PC-3 (cell line): ENCODE measurements around the gene OSTM1. TPM values are rescaled to one million over a fixed set of nuclear protein-coding genes. Genes with fewer than 3 reads are reported as not detected.

Experiments used
- ATAC-seq: fragments of 200-7000 bp; cut with Tn5 transposase; 2 replicates; pipeline ENCODE4 v1.9.1; 2020; ENCODE audit warnings: mild to moderate bottlenecking, moderate library complexity
- BruUV-seq: library from RNA; stranded (reverse); fragments of 400-500 nt; replicated peaks from 2 replicates; lab custom pipeline; 2021; lab: Mats Ljungman, UMichigan
- CTCF ChIA-PET: fragments of 300-600 bp; sonication (Branson Sonifier 250); formaldehyde crosslinking; loops from one replicate; lab custom pipeline; 2022; ENCODE audit warnings: antibody characterized with exemption; lab: Charles Lee
- POLR2A ChIA-PET: fragments of 300-600 bp; sonication (Branson Sonifier 250); formaldehyde crosslinking; loops from one replicate; lab custom pipeline; 2022; ENCODE audit warnings: antibody characterized with exemption; ENCODE audit not compliant: unreplicated experiment; lab: Charles Lee
- DNase-seq: peaks from one replicate; pipeline ENCODE4 v3.0.0-alpha.2; 2015
- H2AFZ ChIP-seq: fragments of 300-600 bp; sonication (generic); 2 replicates; pipeline ENCODE4 v1.6.0; 2016; ENCODE audit warnings: antibody characterized with exemption, low read length
- H3F3A ChIP-seq: fragments of 300-600 bp; sonication (generic); one replicate; pipeline ENCODE4 v1.6.0; 2017; ENCODE audit warnings: antibody characterized with exemption, low read length, control low read depth, mild to moderate bottlenecking; ENCODE audit not compliant: unreplicated experiment
- H3K27ac ChIP-seq: fragments of 300-600 bp; sonication (generic); 2 replicates; pipeline ENCODE4 v1.5.1; 2016; ENCODE audit warnings: mild to moderate bottlenecking, low read length
- H3K27me3 ChIP-seq: fragments of 300-600 bp; sonication (generic); 2 replicates; pipeline ENCODE4 v1.6.1; 2016; ENCODE audit warnings: low read length, mixed read lengths
- H3K36me3 ChIP-seq: fragments of 300-600 bp; sonication (generic); 2 replicates; pipeline ENCODE4 v1.6.1; 2016; ENCODE audit warnings: low read depth, mixed run types, low read length, mixed read lengths
- H3K4me1 ChIP-seq: fragments of 300-600 bp; sonication (generic); 2 replicates; pipeline ENCODE4 v1.5.1; 2016; ENCODE audit warnings: low read length; ENCODE audit not compliant: insufficient read depth
- H3K4me2 ChIP-seq: fragments of 300-600 bp; sonication (generic); 2 replicates; pipeline ENCODE4 v1.6.0; 2016; ENCODE audit warnings: low read length
- H3K4me3 ChIP-seq: fragments of 300-600 bp; sonication (generic); 2 replicates; pipeline ENCODE4 v1.5.1; 2016; ENCODE audit warnings: mild to moderate bottlenecking, low read length, mixed read lengths
- H3K79me2 ChIP-seq: fragments of 300-600 bp; sonication (generic); 2 replicates; pipeline ENCODE4 v1.6.1; 2017; ENCODE audit warnings: low read length, mixed read lengths
- H3K9ac ChIP-seq: fragments of 300-600 bp; sonication (generic); 2 replicates; pipeline ENCODE4 v1.6.0; 2016; ENCODE audit warnings: mild to moderate bottlenecking, low read length
- H3K9me2 ChIP-seq: fragments of 300-600 bp; sonication (generic); replicated peaks from 2 replicates; pipeline ENCODE4 v1.6.1; 2016; ENCODE audit warnings: mixed run types, low read length, mixed read lengths
- H3K9me3 ChIP-seq: fragments of 300-600 bp; sonication (generic); 2 replicates; pipeline ENCODE4 v1.6.1; 2016; ENCODE audit warnings: low read length, mixed read lengths
- H4K20me1 ChIP-seq: fragments of 300-600 bp; sonication (generic); 2 replicates; pipeline ENCODE4 v1.6.1; 2016; ENCODE audit warnings: low read length, mixed read lengths
- EZH2 ChIP-seq: fragments of 300-600 bp; sonication (generic); IDR thresholded peaks from one replicate; pipeline ENCODE4 v1.6.1; 2017; ENCODE audit warnings: antibody characterized with exemption, mild to moderate bottlenecking, low read length; ENCODE audit not compliant: unreplicated experiment
- EZH2phosphoT487 ChIP-seq: fragments of 300-600 bp; sonication (generic); IDR thresholded peaks from 2 replicates; pipeline ENCODE4 v1.6.1; 2018; ENCODE audit warnings: mild to moderate bottlenecking, antibody characterized with exemption, low read length, borderline replicate concordance
- intact Hi-C: fragments of 100-400 bp; cut with micrococcal nuclease; formaldehyde crosslinking; loops from 2 replicates; pipeline ENCODE4 v1.9.0; 2023
- total RNA-seq: library from RNA; depleted of rRNA; stranded (reverse); fragments of >200 nt; gene quantifications from 2 replicates; pipeline ENCODE4 v1.2.3, GENCODE V29; 2014
- TF ChIP-seq, protein P1 (sequence below): fragments of 300-600 bp; sonication (generic); conservative IDR thresholded peaks from 2 replicates; pipeline ENCODE4 v1.5.1; 2017; ENCODE audit warnings: antibody characterized with exemption, low read depth, mild to moderate bottlenecking, low read length

The OSTM1 gene
- total RNA-seq, 1 experiment from 2014 or later, result 13.5 TPM

DNA sequence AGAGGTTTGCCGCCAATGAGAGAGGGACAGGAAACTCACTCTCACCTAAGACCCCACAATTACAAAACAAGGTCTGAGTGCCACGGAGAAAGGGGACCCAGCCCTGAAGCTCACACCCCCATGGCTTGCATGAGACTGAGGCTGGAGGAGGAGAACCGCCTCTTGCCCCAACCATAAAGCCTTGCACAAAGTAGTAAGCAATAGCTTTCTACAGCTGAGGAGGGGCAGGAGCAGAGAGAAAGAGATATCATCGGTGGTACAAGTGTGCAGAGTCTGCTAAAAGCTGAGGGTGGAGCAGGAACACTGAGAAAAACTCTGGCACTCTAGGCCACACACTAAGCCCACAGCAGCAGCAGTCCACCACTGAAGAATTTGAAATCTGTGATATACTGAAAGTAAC is 37.7 kb downstream of the OSTM1 start:
- Histone ChIP-seq H3K4me1 (no peaks in the 10 kb centered on the region), H3K27ac (no peak overlapping the region), H3K36me3 (no peaks in the 10 kb centered on the region), H3K79me2 (no peaks in the 10 kb centered on the region), H3K4me2 (no peak overlapping the region), H3K27me3 (no peaks in the 10 kb centered on the region), H3K9me3 (no peaks in the 10 kb centered on the region), H3K9ac (no peak overlapping the region), H2AFZ (no peak overlapping the region), H3F3A (no peaks in the 10 kb centered on the region), H3K9me2 (no peaks in the 10 kb centered on the region), H3K4me3 (no peak overlapping the region), H4K20me1 (no peaks in the 10 kb centered on the region)
- ChIA-PET CTCF (no interaction called here), POLR2A (no interaction called here)
- ATAC-seq (no peak), DNase-seq (no peak)
- intact Hi-C loops, result no loop called here
- BruUV-seq, result no TSS peak
- TF ChIP-seq, protein P1, sequence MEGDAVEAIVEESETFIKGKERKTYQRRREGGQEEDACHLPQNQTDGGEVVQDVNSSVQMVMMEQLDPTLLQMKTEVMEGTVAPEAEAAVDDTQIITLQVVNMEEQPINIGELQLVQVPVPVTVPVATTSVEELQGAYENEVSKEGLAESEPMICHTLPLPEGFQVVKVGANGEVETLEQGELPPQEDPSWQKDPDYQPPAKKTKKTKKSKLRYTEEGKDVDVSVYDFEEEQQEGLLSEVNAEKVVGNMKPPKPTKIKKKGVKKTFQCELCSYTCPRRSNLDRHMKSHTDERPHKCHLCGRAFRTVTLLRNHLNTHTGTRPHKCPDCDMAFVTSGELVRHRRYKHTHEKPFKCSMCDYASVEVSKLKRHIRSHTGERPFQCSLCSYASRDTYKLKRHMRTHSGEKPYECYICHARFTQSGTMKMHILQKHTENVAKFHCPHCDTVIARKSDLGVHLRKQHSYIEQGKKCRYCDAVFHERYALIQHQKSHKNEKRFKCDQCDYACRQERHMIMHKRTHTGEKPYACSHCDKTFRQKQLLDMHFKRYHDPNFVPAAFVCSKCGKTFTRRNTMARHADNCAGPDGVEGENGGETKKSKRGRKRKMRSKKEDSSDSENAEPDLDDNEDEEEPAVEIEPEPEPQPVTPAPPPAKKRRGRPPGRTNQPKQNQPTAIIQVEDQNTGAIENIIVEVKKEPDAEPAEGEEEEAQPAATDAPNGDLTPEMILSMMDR, result no peak
- TF ChIP-seq EZH2phosphoT487 (no peak), EZH2 (no peak)

- Histone ChIP-seq H3F3A (no peaks in the 10 kb centered on the region), H3K9me3 (no peaks in the 10 kb centered on the region), H3K4me3 (no peak overlapping the region), H3K9me2 (no peaks in the 10 kb centered on the region), H3K79me2 (no peaks in the 10 kb centered on the region), H3K9ac (no peak overlapping the region), H4K20me1 (no peaks in the 10 kb centered on the region), H3K4me2 (no peak overlapping the region), H3K4me1 (no peaks in the 10 kb centered on the region), H2AFZ (no peak overlapping the region), H3K27ac (no peak overlapping the region), H3K36me3 (no peaks in the 10 kb centered on the region), H3K27me3 (no peaks in the 10 kb centered on the region)
- ChIA-PET POLR2A (no interaction called here), CTCF (no interaction called here)
- ATAC-seq (no peak), DNase-seq (no peak)
- no TSS peak for BruUV-seq
- TF ChIP-seq, protein P1, result no peak
- TF ChIP-seq EZH2phosphoT487 (no peak), EZH2 (no peak)
- intact Hi-C loops, result no loop called here
These were observed 42.6 kb downstream of the OSTM1 start for GRCh38 chr6:108031968-108032367.

GRCh38 chr6:108030211-108030610 is 44.3 kb downstream of the OSTM1 start:
- H2AFZ ChIP-seq, result no peak overlapping the region
- CTCF ChIA-PET, result no interaction called here
- H3K9me3 ChIP-seq, result no peaks in the 10 kb centered on the region
- no peaks in the 10 kb centered on the region for H3K9me2 ChIP-seq
- DNase-seq (no peak), ATAC-seq (no peak)
- no peaks in the 10 kb centered on the region for H3F3A ChIP-seq
- no peak overlapping the region for H3K4me2 ChIP-seq
- TF ChIP-seq EZH2 (no peak), EZH2phosphoT487 (no peak)
- TF ChIP-seq, protein P1, result no peak
- H4K20me1 ChIP-seq, result no peaks in the 10 kb centered on the region
- H3K79me2 ChIP-seq, result no peaks in the 10 kb centered on the region
- POLR2A ChIA-PET, result no interaction called here
- no peak overlapping the region for H3K9ac ChIP-seq
- BruUV-seq, result no TSS peak
- H3K4me3 ChIP-seq, result no peak overlapping the region
- intact Hi-C loops, result no loop called here
- H3K27me3 ChIP-seq, result no peaks in the 10 kb centered on the region
- H3K27ac ChIP-seq, result no peak overlapping the region
- H3K4me1 ChIP-seq, result no peaks in the 10 kb centered on the region
- no peaks in the 10 kb centered on the region for H3K36me3 ChIP-seq
